ENCODE data around the gene TM9SF1. TPM values are rescaled to one million over a fixed set of nuclear protein-coding genes. Genes with fewer than 3 reads are reported as not detected.

Gene TM9SF1
- total RNA-seq, 1 experiment from 2014 or later, result 68.0 TPM

DNA sequence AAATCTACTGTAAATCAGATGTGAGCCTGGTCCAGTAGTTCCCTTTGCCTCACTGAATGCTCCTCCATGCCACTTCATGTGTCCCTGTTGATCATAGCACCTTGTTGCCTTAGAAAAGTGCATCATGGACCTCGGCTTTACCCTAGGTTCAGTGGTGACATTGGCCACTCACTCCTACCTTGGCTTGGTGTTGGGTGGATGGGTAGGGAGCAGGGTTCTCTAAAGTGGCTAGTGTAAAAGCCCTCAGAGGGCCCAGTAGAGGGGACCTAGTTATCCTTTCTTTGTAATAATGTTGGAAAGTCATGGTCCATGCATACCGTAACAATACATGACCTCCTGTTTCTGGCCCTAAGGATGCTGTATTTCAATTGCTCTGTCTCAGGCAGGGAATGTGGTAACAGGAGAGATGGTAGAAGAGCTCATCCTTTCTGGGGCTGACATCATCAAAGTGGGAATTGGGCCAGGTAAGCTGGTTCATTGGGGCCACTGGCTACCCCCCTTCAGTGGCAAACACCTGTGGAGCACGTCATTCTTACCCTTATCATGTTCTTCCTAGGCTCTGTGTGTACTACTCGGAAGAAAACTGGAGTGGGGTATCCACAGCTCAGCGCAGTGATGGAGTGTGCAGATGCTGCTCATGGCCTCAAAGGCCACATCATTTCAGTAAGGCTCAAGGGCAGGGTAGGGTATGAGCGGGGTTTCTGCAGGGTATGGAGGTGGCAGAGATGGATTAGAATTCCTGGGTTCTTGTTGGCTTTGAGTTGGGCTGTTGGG, 41.6 kb upstream of the TM9SF1 start:
- DNase-seq, result no peak
- BruUV-seq (replicated peaks), result no TSS peak
- Mint-ChIP-seq H3K36me3 (ENCODE audit: insufficient read depth, unreplicated experiment) (peaks cover 57% of the 10 kb centered on the region), H3K4me3 (ENCODE audit: low read depth, unreplicated experiment) (no peak overlapping the region), H3K9me3 (ENCODE audit: low read depth, unreplicated experiment) (no peaks in the 10 kb centered on the region), H3K4me1 (ENCODE audit: low read depth, unreplicated experiment) (peaks cover 24% of the 10 kb centered on the region), H3K27me3 (ENCODE audit: unreplicated experiment) (no peaks in the 10 kb centered on the region), H3K27ac (ENCODE audit: unreplicated experiment) (peak overlapping the region; percentile 23)
- CTCF ChIA-PET, result interaction anchor here (0.9 to 1.6 kb wide), 3 partner anchors 13 to 72 kb away, joined by 3 to 4 read pairs (median 4); partner anchors contain the start of gene MDP1
- TF ChIP-seq, protein P1, sequence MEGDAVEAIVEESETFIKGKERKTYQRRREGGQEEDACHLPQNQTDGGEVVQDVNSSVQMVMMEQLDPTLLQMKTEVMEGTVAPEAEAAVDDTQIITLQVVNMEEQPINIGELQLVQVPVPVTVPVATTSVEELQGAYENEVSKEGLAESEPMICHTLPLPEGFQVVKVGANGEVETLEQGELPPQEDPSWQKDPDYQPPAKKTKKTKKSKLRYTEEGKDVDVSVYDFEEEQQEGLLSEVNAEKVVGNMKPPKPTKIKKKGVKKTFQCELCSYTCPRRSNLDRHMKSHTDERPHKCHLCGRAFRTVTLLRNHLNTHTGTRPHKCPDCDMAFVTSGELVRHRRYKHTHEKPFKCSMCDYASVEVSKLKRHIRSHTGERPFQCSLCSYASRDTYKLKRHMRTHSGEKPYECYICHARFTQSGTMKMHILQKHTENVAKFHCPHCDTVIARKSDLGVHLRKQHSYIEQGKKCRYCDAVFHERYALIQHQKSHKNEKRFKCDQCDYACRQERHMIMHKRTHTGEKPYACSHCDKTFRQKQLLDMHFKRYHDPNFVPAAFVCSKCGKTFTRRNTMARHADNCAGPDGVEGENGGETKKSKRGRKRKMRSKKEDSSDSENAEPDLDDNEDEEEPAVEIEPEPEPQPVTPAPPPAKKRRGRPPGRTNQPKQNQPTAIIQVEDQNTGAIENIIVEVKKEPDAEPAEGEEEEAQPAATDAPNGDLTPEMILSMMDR (IDR thresholded peaks at IDR 0.05; ENCODE audit: unreplicated experiment), result no peak
- intact Hi-C loops (cut with micrococcal nuclease; ENCODE audit: unreplicated experiment), result no loop called here

DNA sequence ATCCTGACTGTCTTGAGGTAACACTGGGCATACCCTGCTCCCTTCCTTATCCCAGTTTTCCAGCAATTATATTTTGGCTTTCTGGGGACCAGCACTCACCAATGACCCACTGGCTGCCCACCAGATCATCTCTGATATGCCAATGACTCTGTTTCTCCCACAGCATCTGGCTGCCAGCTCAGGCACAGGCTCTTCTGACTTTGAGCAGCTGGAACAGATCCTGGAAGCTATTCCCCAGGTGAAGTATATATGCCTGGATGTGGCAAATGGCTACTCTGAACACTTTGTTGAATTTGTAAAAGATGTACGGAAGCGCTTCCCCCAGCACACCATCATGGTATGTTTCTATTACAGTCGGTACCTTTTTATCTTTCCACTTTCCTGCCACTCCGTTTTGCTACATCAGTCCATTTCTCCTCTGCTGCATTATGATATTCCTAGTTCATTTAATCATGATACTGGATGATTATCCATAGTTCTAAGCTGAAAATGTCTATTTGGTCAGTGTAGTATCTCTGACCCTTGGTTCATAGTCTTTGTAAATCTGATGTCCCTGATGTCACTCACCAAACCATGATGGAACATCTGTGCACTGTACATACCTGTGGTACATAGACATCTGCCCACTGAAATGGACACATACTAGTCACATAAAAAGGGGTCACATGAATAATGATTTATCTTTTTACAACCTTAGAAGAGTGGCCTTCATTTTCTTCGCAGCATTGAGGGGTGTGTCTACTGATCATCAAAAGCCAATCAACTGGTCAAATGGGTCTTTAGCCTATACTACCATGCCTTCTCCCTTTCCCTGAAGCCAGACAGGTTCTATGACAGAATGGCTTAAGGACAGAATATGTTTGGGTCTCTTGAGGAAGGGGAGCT, 40.8 kb upstream of the TM9SF1 start:
- H3K9me3 Mint-ChIP-seq (ENCODE audit: low read depth, unreplicated experiment), result no peaks in the 10 kb centered on the region
- H3K27me3 Mint-ChIP-seq (ENCODE audit: unreplicated experiment), result no peaks in the 10 kb centered on the region
- H3K4me3 Mint-ChIP-seq (ENCODE audit: low read depth, unreplicated experiment), result no peak overlapping the region
- DNase-seq, result no peak
- TF ChIP-seq, protein P1 (IDR thresholded peaks at IDR 0.05; ENCODE audit: unreplicated experiment), result no peak
- intact Hi-C loops (cut with micrococcal nuclease; ENCODE audit: unreplicated experiment), result no loop called here
- BruUV-seq (replicated peaks), result no TSS peak
- peaks cover 24% of the 10 kb centered on the region for H3K4me1 Mint-ChIP-seq (ENCODE audit: low read depth, unreplicated experiment)
- H3K36me3 Mint-ChIP-seq (ENCODE audit: insufficient read depth, unreplicated experiment), result peaks cover 59% of the 10 kb centered on the region
- no peak overlapping the region for H3K27ac Mint-ChIP-seq (ENCODE audit: unreplicated experiment)
- CTCF ChIA-PET, result no interaction called here

DNA sequence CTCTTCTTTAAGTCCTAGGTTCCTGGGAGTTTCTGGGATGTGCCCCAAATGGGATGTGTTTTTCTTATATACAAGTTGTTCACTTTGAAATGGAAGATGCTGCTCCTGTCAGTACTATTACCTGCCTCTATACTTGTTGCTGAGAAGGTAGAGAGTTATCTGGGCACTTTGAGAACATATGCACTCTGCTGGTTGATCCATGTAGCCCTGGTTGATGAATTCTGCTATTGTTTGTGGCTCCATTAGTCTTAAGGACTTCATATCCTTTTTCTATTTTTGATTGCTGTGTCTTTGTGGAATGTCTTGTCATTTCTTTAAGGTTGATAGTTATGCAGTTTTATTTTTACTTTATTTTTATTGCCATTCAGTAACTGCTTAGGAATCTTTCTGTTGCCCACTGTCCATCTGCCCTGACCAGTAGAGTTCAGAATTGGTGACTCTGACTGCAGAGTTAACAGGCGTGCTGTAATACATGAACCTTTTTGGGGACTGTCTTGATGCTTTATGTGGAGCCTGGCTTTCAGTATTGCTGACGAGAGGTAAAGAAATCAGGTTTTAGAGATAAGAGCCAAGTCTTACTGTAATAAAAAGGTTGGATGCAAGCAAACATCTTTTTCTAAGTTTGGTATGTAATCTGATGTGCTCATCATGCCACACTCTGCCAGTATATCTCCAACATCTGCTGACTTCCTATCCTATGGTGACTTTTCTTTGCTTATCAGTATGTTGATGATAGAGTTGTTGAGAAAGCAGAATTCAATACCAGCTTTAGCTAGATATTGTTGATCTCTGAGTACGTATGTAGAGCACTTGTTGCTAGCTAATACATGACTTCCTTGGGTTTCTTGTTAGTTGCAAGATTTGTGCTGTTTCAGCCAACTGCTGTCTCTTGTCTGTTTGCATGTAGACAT, 39.1 kb upstream of the TM9SF1 start:
- CTCF ChIA-PET, result interaction anchor here (1.2 kb wide), 1 partner anchor 63 kb away, joined by 3 read pairs; no protein-coding TSS in a partner anchor
- H3K4me1 Mint-ChIP-seq (ENCODE audit: low read depth, unreplicated experiment), result peaks cover 24% of the 10 kb centered on the region
- no peaks in the 10 kb centered on the region for H3K27me3 Mint-ChIP-seq (ENCODE audit: unreplicated experiment)
- TF ChIP-seq, protein P1 (IDR thresholded peaks at IDR 0.05; ENCODE audit: unreplicated experiment), result no peak
- no TSS peak for BruUV-seq (replicated peaks)
- H3K27ac Mint-ChIP-seq (ENCODE audit: unreplicated experiment), result no peak overlapping the region
- DNase-seq, result no peak
- intact Hi-C loops (cut with micrococcal nuclease; ENCODE audit: unreplicated experiment), result no loop called here
- H3K4me3 Mint-ChIP-seq (ENCODE audit: low read depth, unreplicated experiment), result peak overlapping the region; percentile 83
- peaks cover 55% of the 10 kb centered on the region for H3K36me3 Mint-ChIP-seq (ENCODE audit: insufficient read depth, unreplicated experiment)
- H3K9me3 Mint-ChIP-seq (ENCODE audit: low read depth, unreplicated experiment), result no peaks in the 10 kb centered on the region

DNA sequence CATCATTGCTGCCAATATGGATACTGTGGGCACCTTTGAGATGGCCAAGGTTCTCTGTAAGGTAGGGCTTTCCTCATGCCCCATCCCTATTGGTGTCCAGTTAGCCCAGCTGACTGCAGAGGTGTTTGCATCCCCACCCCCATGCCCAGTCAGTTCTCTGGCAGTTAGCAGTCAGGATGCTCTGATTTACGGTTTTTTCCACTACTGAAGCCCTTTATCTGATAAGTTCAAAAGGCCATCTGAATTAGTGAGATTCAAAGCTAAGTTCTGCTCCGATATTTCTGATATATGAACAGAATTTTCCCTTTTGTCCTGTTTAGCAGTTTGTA, 38.3 kb upstream of the TM9SF1 start:
- Mint-ChIP-seq H3K9me3 (ENCODE audit: low read depth, unreplicated experiment) (no peaks in the 10 kb centered on the region), H3K36me3 (ENCODE audit: insufficient read depth, unreplicated experiment) (peaks cover 55% of the 10 kb centered on the region), H3K4me3 (ENCODE audit: low read depth, unreplicated experiment) (peak overlapping the region; percentile 83), H3K27me3 (ENCODE audit: unreplicated experiment) (no peaks in the 10 kb centered on the region), H3K27ac (ENCODE audit: unreplicated experiment) (no peak overlapping the region), H3K4me1 (ENCODE audit: low read depth, unreplicated experiment) (peaks cover 24% of the 10 kb centered on the region)
- intact Hi-C loops (cut with micrococcal nuclease; ENCODE audit: unreplicated experiment), result no loop called here
- no peak for DNase-seq
- BruUV-seq (replicated peaks), result no TSS peak
- CTCF ChIA-PET, result no interaction called here
- TF ChIP-seq, protein P1 (IDR thresholded peaks at IDR 0.05; ENCODE audit: unreplicated experiment), result no peak
